ENCODE measurements around the gene LRRC53.

LRRC53 gene

GRCh38 chr1:74423471-74423870 lies 88.9 kb downstream of the LRRC53 start:
- Histone ChIP-seq H3F3A (ENCODE audit: insufficient read depth, low read length) (no peaks in the 10 kb centered on the region), H3K9me2 (replicated peaks; ENCODE audit: insufficient read depth, low read length) (no peaks in the 10 kb centered on the region), H3K27ac (ENCODE audit: low read length) (no peak overlapping the region), H3K4me3 (ENCODE audit: low read length) (no peak overlapping the region), H3K27me3 (replicated peaks; ENCODE audit: insufficient read depth, low read length) (no peaks in the 10 kb centered on the region), H3K4me2 (ENCODE audit: low read depth, low read length) (no peak overlapping the region), H3K4me1 (ENCODE audit: low read length) (no peaks in the 10 kb centered on the region), H3K36me3 (replicated peaks; ENCODE audit: insufficient read depth, low read length) (no peaks in the 10 kb centered on the region), H3K9ac (ENCODE audit: low read length) (no peak overlapping the region), H4K20me1 (ENCODE audit: insufficient read depth, low read length) (no peaks in the 10 kb centered on the region), H2AFZ (ENCODE audit: low read length) (no peak overlapping the region), H3K9me3 (replicated peaks; ENCODE audit: insufficient read depth, low read length) (no peaks in the 10 kb centered on the region), H3K79me2 (ENCODE audit: low read length) (no peaks in the 10 kb centered on the region)
- DNase-seq = no peak
- TF ChIP-seq EZH2phosphoT487 (IDR thresholded peaks at IDR 0.05; ENCODE audit: low read length) = no peak
- TF ChIP-seq EZH2 (optimal IDR thresholded peaks at IDR 0.05; ENCODE audit: low read depth, low read length) = no peak
- no peak for TF ChIP-seq CTCF (IDR thresholded peaks at IDR 0.05; ENCODE audit: low read length)

- H3K36me3 ChIP-seq (replicated peaks; ENCODE audit: insufficient read depth, low read length) = no peaks in the 10 kb centered on the region
- no peak for DNase-seq
- no peak overlapping the region for H3K27ac ChIP-seq (ENCODE audit: low read length)
- H2AFZ ChIP-seq (ENCODE audit: low read length) = no peak overlapping the region
- H3K9me2 ChIP-seq (replicated peaks; ENCODE audit: insufficient read depth, low read length) = no peaks in the 10 kb centered on the region
- H3K9me3 ChIP-seq (replicated peaks; ENCODE audit: insufficient read depth, low read length) = no peaks in the 10 kb centered on the region
- H3K79me2 ChIP-seq (ENCODE audit: low read length) = no peaks in the 10 kb centered on the region
- H3K4me3 ChIP-seq (ENCODE audit: low read length) = no peak overlapping the region
- H3K27me3 ChIP-seq (replicated peaks; ENCODE audit: insufficient read depth, low read length) = no peaks in the 10 kb centered on the region
- no peaks in the 10 kb centered on the region for H3F3A ChIP-seq (ENCODE audit: insufficient read depth, low read length)
- no peak overlapping the region for H3K9ac ChIP-seq (ENCODE audit: low read length)
- TF ChIP-seq EZH2 (optimal IDR thresholded peaks at IDR 0.05; ENCODE audit: low read depth, low read length) (no peak), CTCF (IDR thresholded peaks at IDR 0.05; ENCODE audit: low read length) (no peak), EZH2phosphoT487 (IDR thresholded peaks at IDR 0.05; ENCODE audit: low read length) (no peak)
- no peaks in the 10 kb centered on the region for H4K20me1 ChIP-seq (ENCODE audit: insufficient read depth, low read length)
- H3K4me2 ChIP-seq (ENCODE audit: low read depth, low read length) = no peak overlapping the region
- H3K4me1 ChIP-seq (ENCODE audit: low read length) = no peaks in the 10 kb centered on the region
Measured at GRCh38 chr1:74422421-74423292, 89.8 kb downstream of the LRRC53 start.

GRCh38 chr1:74420467-74420866 lies 91.9 kb downstream of the LRRC53 start:
- Histone ChIP-seq H3K9ac (ENCODE audit: low read length) (no peak overlapping the region), H3F3A (ENCODE audit: insufficient read depth, low read length) (no peaks in the 10 kb centered on the region), H3K79me2 (ENCODE audit: low read length) (no peaks in the 10 kb centered on the region), H3K4me3 (ENCODE audit: low read length) (no peak overlapping the region), H3K4me2 (ENCODE audit: low read depth, low read length) (no peak overlapping the region), H4K20me1 (ENCODE audit: insufficient read depth, low read length) (no peaks in the 10 kb centered on the region), H3K9me2 (replicated peaks; ENCODE audit: insufficient read depth, low read length) (no peaks in the 10 kb centered on the region), H3K4me1 (ENCODE audit: low read length) (no peaks in the 10 kb centered on the region), H3K27ac (ENCODE audit: low read length) (no peak overlapping the region), H3K27me3 (replicated peaks; ENCODE audit: insufficient read depth, low read length) (no peaks in the 10 kb centered on the region), H3K9me3 (replicated peaks; ENCODE audit: insufficient read depth, low read length) (no peaks in the 10 kb centered on the region), H2AFZ (ENCODE audit: low read length) (no peak overlapping the region), H3K36me3 (replicated peaks; ENCODE audit: insufficient read depth, low read length) (no peaks in the 10 kb centered on the region)
- no peak for DNase-seq
- no peak for TF ChIP-seq EZH2 (optimal IDR thresholded peaks at IDR 0.05; ENCODE audit: low read depth, low read length)
- TF ChIP-seq EZH2phosphoT487 (IDR thresholded peaks at IDR 0.05; ENCODE audit: low read length) = no peak
- no peak for TF ChIP-seq CTCF (IDR thresholded peaks at IDR 0.05; ENCODE audit: low read length)

Measured in MM.1S (cell line).